Measurements from ENCODE around the gene PTGDS. TPM values are rescaled to one million over a fixed set of nuclear protein-coding genes. Genes with fewer than 3 reads are reported as not detected.

PTGDS gene
- total RNA-seq, 2 donors from 2014 or later, result 13.8 to 22.1 TPM

- Mint-ChIP-seq H3K36me3 (ENCODE audit: low read depth) (no peaks in the 10 kb centered on the region), H3K4me3 (no peak overlapping the region), H3K27me3 (ENCODE audit: insufficient read depth) (peaks cover 4% of the 10 kb centered on the region), H3K9me3 (no peaks in the 10 kb centered on the region), H3K4me1 (peaks cover 4% of the 10 kb centered on the region), H3K27ac (no peak overlapping the region)
- H3K4me3 ChIP-seq (ENCODE audit: low read length), result no peak overlapping the region
- H3K36me3 ChIP-seq (ENCODE audit: control insufficient read depth, insufficient read depth, low read length), result no peaks in the 10 kb centered on the region
- H3K27me3 ChIP-seq (ENCODE audit: control insufficient read depth, insufficient read depth, low read length, poor library complexity, severe bottlenecking), result no peaks in the 10 kb centered on the region
- H3K4me1 ChIP-seq (ENCODE audit: control insufficient read depth, insufficient read depth, low read length), result peaks cover 3% of the 10 kb centered on the region
- DNase-seq, result no peak
- TF ChIP-seq CTCF (conservative IDR thresholded peaks at IDR 0.05), result no peak
- H3K9ac ChIP-seq (ENCODE audit: extremely low read depth, low read length, poor library complexity, severe bottlenecking), result no peak overlapping the region
- no peak overlapping the region for H3K27ac ChIP-seq (ENCODE audit: low read depth, low read length)
- WGBS, 2 experiments (ENCODE audit: insufficient coverage in 1 of 2, insufficient read length in 1 of 2), result 87 to 92% methylated on average over 10 to 19 of the region's 19 CpGs
- H3K9me3 ChIP-seq (ENCODE audit: control insufficient read depth, low read length), result no peaks in the 10 kb centered on the region
Measured at GRCh38 chr9:136953771-136954269, 23.5 kb upstream of the PTGDS start.

DNA sequence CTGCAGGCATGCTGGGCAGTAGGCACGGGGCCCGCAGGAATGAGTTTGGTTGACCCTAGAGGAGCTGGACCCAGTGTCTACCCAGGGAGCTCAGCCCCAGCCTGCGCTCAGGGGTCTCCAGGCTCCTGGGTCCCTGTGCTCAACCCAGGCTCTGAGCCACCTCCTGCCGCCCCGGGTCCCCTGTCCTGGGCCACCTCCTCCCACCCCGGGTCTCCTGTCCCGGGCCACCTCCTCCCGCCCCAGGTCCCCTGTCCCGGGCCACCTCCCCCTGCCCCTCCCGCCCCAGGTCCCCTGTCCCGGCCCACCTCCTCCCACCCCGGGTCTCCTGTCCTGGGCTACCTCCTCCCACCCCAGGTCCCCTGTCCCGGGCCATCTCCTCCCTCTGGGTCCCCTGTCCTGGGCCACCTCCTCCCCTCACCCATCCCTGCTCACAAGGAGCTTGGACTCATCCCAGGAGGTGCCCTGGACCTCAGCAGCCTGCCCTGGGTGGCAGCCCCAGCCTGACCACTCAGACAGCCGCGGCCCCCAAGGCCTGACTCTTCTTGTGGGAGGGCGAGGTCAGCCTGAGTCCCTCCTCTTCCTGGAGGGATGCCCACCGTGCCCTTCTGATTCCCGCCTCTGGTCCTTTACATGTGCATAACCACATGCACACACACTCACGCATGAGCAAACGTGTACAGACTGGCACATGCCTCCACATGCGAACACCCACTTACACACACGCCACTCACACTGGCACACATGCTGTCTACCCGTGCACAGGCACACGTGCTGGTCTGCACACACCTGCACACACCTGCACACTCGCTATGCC lies 22.8 kb upstream of the PTGDS start:
- Mint-ChIP-seq H3K9me3 (no peaks in the 10 kb centered on the region), H3K27ac (no peak overlapping the region), H3K4me3 (no peak overlapping the region), H3K27me3 (ENCODE audit: insufficient read depth) (peaks cover 4% of the 10 kb centered on the region), H3K4me1 (peaks cover 4% of the 10 kb centered on the region), H3K36me3 (ENCODE audit: low read depth) (no peaks in the 10 kb centered on the region)
- Histone ChIP-seq H3K4me3 (ENCODE audit: low read length) (no peak overlapping the region), H3K4me1 (ENCODE audit: control insufficient read depth, insufficient read depth, low read length) (peaks cover 3% of the 10 kb centered on the region), H3K36me3 (ENCODE audit: control insufficient read depth, insufficient read depth, low read length) (no peaks in the 10 kb centered on the region), H3K27me3 (ENCODE audit: control insufficient read depth, insufficient read depth, low read length, poor library complexity, severe bottlenecking) (no peaks in the 10 kb centered on the region), H3K9ac (ENCODE audit: extremely low read depth, low read length, poor library complexity, severe bottlenecking) (no peak overlapping the region), H3K9me3 (ENCODE audit: control insufficient read depth, low read length) (no peaks in the 10 kb centered on the region), H3K27ac (ENCODE audit: low read depth, low read length) (no peak overlapping the region)
- no peak for DNase-seq
- WGBS, 2 experiments (ENCODE audit: insufficient coverage in 1 of 2, insufficient read length in 1 of 2), result 90 to 97% methylated on average over 16 to 23 of the region's 25 CpGs
- no peak for TF ChIP-seq CTCF (conservative IDR thresholded peaks at IDR 0.05)

DNA sequence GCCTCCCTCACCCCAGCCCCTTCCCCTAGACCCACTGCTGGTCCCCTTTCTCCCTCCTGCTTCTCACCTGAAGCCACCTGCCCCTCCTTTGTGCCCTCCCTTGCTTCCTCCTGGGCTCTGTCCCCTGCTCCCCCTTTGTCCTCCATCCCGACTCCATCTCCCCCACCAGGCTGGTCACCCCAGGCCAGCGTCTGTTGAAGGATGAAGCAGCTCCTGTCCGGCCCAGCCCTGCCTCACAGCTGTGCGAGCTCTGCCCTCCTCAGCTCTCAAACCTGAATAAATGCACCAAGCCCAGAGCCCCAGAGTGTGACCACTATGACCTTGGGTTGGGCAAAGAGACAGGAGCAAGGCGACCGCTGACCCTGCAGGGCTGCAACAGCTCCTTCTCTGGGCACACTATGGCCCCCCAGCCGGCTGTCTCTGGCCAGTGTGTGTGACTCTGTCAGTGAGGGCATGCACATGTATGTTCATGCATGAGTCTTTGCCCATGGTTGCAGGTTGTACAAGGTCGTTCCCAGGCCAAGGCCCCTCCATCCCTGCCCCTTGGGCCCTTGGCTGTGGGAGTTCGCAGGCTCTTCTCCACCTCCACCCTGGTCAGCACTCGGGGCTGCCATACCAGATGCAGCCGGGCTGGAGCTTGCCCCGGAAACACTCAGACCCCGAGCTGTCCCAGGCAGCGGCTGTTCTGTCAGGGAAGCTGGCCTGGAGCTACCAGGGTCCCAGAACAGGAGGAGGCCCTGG lies 21.9 kb upstream of the PTGDS start:
- Histone ChIP-seq H3K27me3 (ENCODE audit: control insufficient read depth, insufficient read depth, low read length, poor library complexity, severe bottlenecking) (no peaks in the 10 kb centered on the region), H3K9me3 (ENCODE audit: control insufficient read depth, low read length) (no peaks in the 10 kb centered on the region), H3K9ac (ENCODE audit: extremely low read depth, low read length, poor library complexity, severe bottlenecking) (no peak overlapping the region), H3K4me3 (ENCODE audit: low read length) (no peak overlapping the region), H3K4me1 (ENCODE audit: control insufficient read depth, insufficient read depth, low read length) (peaks cover 3% of the 10 kb centered on the region), H3K36me3 (ENCODE audit: control insufficient read depth, insufficient read depth, low read length) (no peaks in the 10 kb centered on the region), H3K27ac (ENCODE audit: low read depth, low read length) (no peak overlapping the region)
- peaks cover 4% of the 10 kb centered on the region for H3K27me3 Mint-ChIP-seq (ENCODE audit: insufficient read depth)
- no peak overlapping the region for H3K4me3 Mint-ChIP-seq
- WGBS, 2 experiments (ENCODE audit: insufficient coverage in 1 of 2, insufficient read length in 1 of 2), result 86 to 87% methylated on average over 8 to 14 of the region's 14 CpGs
- no peak for TF ChIP-seq CTCF (conservative IDR thresholded peaks at IDR 0.05)
- H3K9me3 Mint-ChIP-seq, result no peaks in the 10 kb centered on the region
- no peaks in the 10 kb centered on the region for H3K36me3 Mint-ChIP-seq (ENCODE audit: low read depth)
- peaks cover 3% of the 10 kb centered on the region for H3K4me1 Mint-ChIP-seq
- no peak for DNase-seq
- H3K27ac Mint-ChIP-seq, result no peak overlapping the region

Data from endodermal cell (in vitro differentiated cells).